HepG2 (cell line): Measurements from ENCODE around the gene EPO. TPM values are rescaled to one million over a fixed set of nuclear protein-coding genes. Genes with fewer than 3 reads are reported as not detected.

Experiments used
- ATAC-seq: fragments of 200-7000 bp; cut with Tn5 transposase; 3 replicates; pipeline ENCODE4 v1.9.1; 2020; ENCODE audit warnings: mild to moderate bottlenecking, moderate library complexity
- BruUV-seq: library from RNA; stranded (reverse); fragments of 400-500 nt; replicated peaks from 2 replicates; lab custom pipeline; 2021; lab: Mats Ljungman, UMichigan
- CTCF ChIA-PET: fragments of 300-600 bp; formaldehyde crosslinking; extraction: SDS; loops from one replicate; lab custom pipeline; 2021; ENCODE audit warnings: low total read pairs, inconsistent platforms, low intra/inter-chr PET ratio; lab: Yijun Ruan, JAX
- POLR2A ChIA-PET: fragments of 350-600 bp; sonication (Branson Sonifier 250); formaldehyde crosslinking; loops from one replicate; lab custom pipeline; 2020; ENCODE audit warnings: antibody characterized with exemption, inconsistent platforms; lab: Yijun Ruan, JAX
- DNase-seq: peaks from one replicate; pipeline ENCODE4 v3.0.0-alpha.2; 2015; ENCODE audit warnings: low spot score
- FAIRE-seq: peaks from 3 replicates; lab custom pipeline; 2011; peaks lifted over from hg19 to GRCh38; lab: Jason Lieb, UNC
- H2AFZ ChIP-seq: one replicate; pipeline ENCODE4 v1.6.1; 2011; ENCODE audit warnings: low read length, inconsistent platforms
- H3K27ac ChIP-seq: fragments of 300-600 bp; 3 replicates; pipeline ENCODE4 v1.8.0; 2011; ENCODE audit warnings: mixed run types, mild to moderate bottlenecking, mixed read lengths, low read length, inconsistent platforms; ENCODE audit not compliant: insufficient read depth; ENCODE audit errors: extremely low read length
- H3K27me3 ChIP-seq, 2 experiments: fragments of 200-600 bp in 1 of 2; 2 replicates in 1 of 2; 3 replicates in 1 of 2; pipeline versions ENCODE4 v1.6.0 to v1.8.0; 2011; ENCODE audit warnings: low read length in 2 of 2, mild to moderate bottlenecking in 2 of 2, moderate library complexity in 2 of 2, inconsistent platforms in 1 of 2; ENCODE audit not compliant: insufficient read depth in 2 of 2, control insufficient read depth in 1 of 2
- H3K36me3 ChIP-seq, 2 experiments: fragments of 200-600 bp in 1 of 2; replicated peaks in 1 of 2; 2 replicates in 1 of 2; 3 replicates in 1 of 2; pipeline versions ENCODE4 v1.5.1 to v1.8.0; 2011; ENCODE audit warnings: low read length in 2 of 2, inconsistent platforms in 1 of 2; ENCODE audit not compliant: insufficient read depth in 2 of 2, control insufficient read depth in 1 of 2
- H3K4me1 ChIP-seq: 2 replicates; pipeline ENCODE4 v1.5.1; 2012; ENCODE audit warnings: low read length, inconsistent platforms; ENCODE audit not compliant: insufficient read depth
- H3K4me2 ChIP-seq: 2 replicates; pipeline ENCODE4 v1.6.0; 2011; ENCODE audit warnings: low read depth, low read length, inconsistent platforms
- H3K4me3 ChIP-seq, 3 experiments: fragments of 200-600 bp in 1 of 3; sonication (generic), shearing (Covaris generic) in 1 of 3; replicated peaks in 1 of 3; 2 replicates each; pipeline ENCODE4 v1.5.1; 2011 to 2016; ENCODE audit warnings: low read length in 3 of 3, inconsistent platforms in 2 of 3, low read depth in 2 of 3, mild to moderate bottlenecking in 2 of 3, control low read depth in 1 of 3, mixed read lengths in 1 of 3; ENCODE audit not compliant: insufficient read depth in 1 of 3
- H3K79me2 ChIP-seq: one replicate; pipeline ENCODE4 v1.6.1; 2011; ENCODE audit warnings: low read length, inconsistent platforms; ENCODE audit not compliant: insufficient read depth
- H3K9ac ChIP-seq: 2 replicates; pipeline ENCODE4 v1.6.0; 2011; ENCODE audit warnings: mild to moderate bottlenecking, low read depth, low read length, inconsistent platforms; ENCODE audit not compliant: insufficient read depth
- H3K9me3 ChIP-seq: 2 replicates; pipeline ENCODE4 v1.5.1; 2012; ENCODE audit warnings: mild to moderate bottlenecking, low read length
- H4K20me1 ChIP-seq: 2 replicates; pipeline ENCODE4 v1.6.0; 2011; ENCODE audit warnings: inconsistent platforms, mild to moderate bottlenecking, low read length, moderate library complexity; ENCODE audit not compliant: insufficient read depth
- CAMTA2 ChIP-seq: sonication (generic); formaldehyde crosslinking; IDR thresholded peaks from 2 replicates; pipeline ENCODE4 v1.4.0; 2020; ENCODE audit warnings: mild to moderate bottlenecking, missing genetic modification reagents, borderline replicate concordance
- CENPT ChIP-seq: sonication (generic); formaldehyde crosslinking; IDR thresholded peaks from 2 replicates; pipeline ENCODE4 v1.8.0; 2022; ENCODE audit warnings: low read depth, mild to moderate bottlenecking, moderate library complexity, missing genetic modification reagents
- ERF ChIP-seq: IDR thresholded peaks from 2 replicates; pipeline ENCODE4 v1.6.1; 2018; ENCODE audit warnings: missing biosample characterization, missing genetic modification reagents
- RBFOX2 ChIP-seq: fragments of 200-400 bp; formaldehyde crosslinking; IDR thresholded peaks from 2 replicates; pipeline ENCODE4 v1.6.1; 2017; ENCODE audit warnings: low read depth, mild to moderate bottlenecking, low read length
- RBM39 ChIP-seq: fragments of 200-400 bp; formaldehyde crosslinking; IDR thresholded peaks from one replicate; pipeline ENCODE4 v1.6.1; 2018; ENCODE audit warnings: antibody characterized with exemption, mild to moderate bottlenecking, low read depth, low read length; ENCODE audit not compliant: poor library complexity, severe bottlenecking
- SATB2 ChIP-seq: sonication (generic); formaldehyde crosslinking; IDR thresholded peaks from 2 replicates; pipeline ENCODE4 v1.5.0; 2020; ENCODE audit warnings: missing genetic modification reagents
- SOX5 ChIP-seq: IDR thresholded peaks from 2 replicates; pipeline ENCODE4 v1.6.1; 2016; ENCODE audit warnings: borderline replicate concordance
- ZEB1 ChIP-seq: IDR thresholded peaks from 2 replicates; pipeline ENCODE4 v1.6.1; 2012; ENCODE audit warnings: mild to moderate bottlenecking, low read depth, inconsistent platforms; ENCODE audit not compliant: insufficient replicate concordance
- ZNF12 ChIP-seq: sonication (generic); formaldehyde crosslinking; IDR thresholded peaks from 2 replicates; pipeline ENCODE4 v1.5.0; 2020; ENCODE audit warnings: missing genetic modification reagents
- ZNF382 ChIP-seq: sonication (generic); formaldehyde crosslinking; IDR thresholded peaks from 2 replicates; pipeline ENCODE4 v1.5.0; 2020; ENCODE audit warnings: missing genetic modification reagents, mild to moderate bottlenecking, borderline replicate concordance
- ZNF615 ChIP-seq: sonication (generic); formaldehyde crosslinking; IDR thresholded peaks from 2 replicates; pipeline ENCODE4 v1.5.0; 2020; ENCODE audit warnings: mild to moderate bottlenecking, missing genetic modification reagents, borderline replicate concordance
- WGBS: methylation state at CpG from one replicate; pipeline ENCODE4 v1.1.6; 2017; ENCODE audit warnings: low lambda C conversion rate; 5-methylcytosine and 5-hydroxymethylcytosine counted together
- in situ Hi-C: cut with HindIII; loops from 2 replicates; pipeline ENCODE4 v1.10.0; 2017; ENCODE audit warnings: low pct_unique_long_range_greater_than_20kb; ENCODE audit not compliant: extremely low pct_ligation_motif_present
- intact Hi-C: fragments of 100-400 bp; cut with micrococcal nuclease; formaldehyde crosslinking; loops from one replicate; pipeline ENCODE4 v1.10.0; 2022; ENCODE audit not compliant: unreplicated experiment
- polyA plus RNA-seq, 8 experiments: library from polyadenylated mRNA; depleted of rRNA in 3 of 8; stranded (reverse) in 7 of 8; unstranded in 1 of 8; fragments of >200 nt; fragmentation: Illumina TruSeq in 4 of 8; extraction: Trizol in 4 of 8; gene quantifications; 2 replicates each; pipeline versions ENCODE4 v1.2.1 to v1.2.3, GENCODE V29; 2011 to 2016; ENCODE audit warnings: low read depth in 4 of 8, missing spikeins in 1 of 8, mixed read lengths in 1 of 8; ENCODE audit not compliant: insufficient read depth in 1 of 8
- total RNA-seq, 5 experiments: library from RNA; depleted of rRNA; stranded (reverse); fragments of >200 nt; fragmentation: Illumina TruSeq; extraction: Trizol; gene quantifications; 2 replicates each; pipeline ENCODE4 v1.2.3, GENCODE V29; 2016; ENCODE audit warnings: low read depth in 1 of 5
- TF ChIP-seq, protein P1 (sequence below): sonication (generic); formaldehyde crosslinking; IDR thresholded peaks from 2 replicates; pipeline ENCODE4; 2020; ENCODE audit warnings: missing genetic modification reagents, mild to moderate bottlenecking, borderline replicate concordance
- TF ChIP-seq, protein P2 (sequence below): sonication (generic); IDR thresholded peaks from 2 replicates; pipeline ENCODE4 v1.6.1; 2016; ENCODE audit warnings: low read depth, borderline replicate concordance
- TF ChIP-seq, protein P3 (sequence below): IDR thresholded peaks from 2 replicates; pipeline ENCODE4 v1.6.1; 2016

The EPO gene
- total and polyA plus RNA-seq, 2 of the 13 experiments (the other 11 are each of a cell fraction or from before 2014, with no cell fraction given), result 10.3 to 25.7 TPM

DNA sequence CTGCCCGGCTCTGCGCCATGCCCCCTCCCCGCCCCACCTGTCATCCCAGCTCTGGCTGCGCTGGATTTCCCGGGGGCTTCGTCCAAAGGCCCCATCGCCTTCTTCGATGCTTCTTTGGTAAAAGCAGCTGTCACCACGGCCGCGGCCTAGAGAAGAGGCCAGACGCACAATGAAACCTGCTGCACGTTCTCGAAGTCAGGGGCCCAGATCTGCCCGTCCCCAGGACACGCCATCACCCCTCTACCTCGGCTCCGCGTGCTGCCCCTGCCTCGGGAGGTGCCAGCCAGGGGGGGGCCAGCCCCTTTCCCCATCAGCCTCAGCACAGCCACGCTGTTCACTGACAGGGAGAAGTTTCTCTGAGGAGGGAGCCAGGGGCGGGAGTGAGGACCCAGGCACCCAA lies 33.0 kb upstream of the EPO start:
- in situ Hi-C loops, result no loop called here
- no peak for FAIRE-seq
- peaks cover 36% of the 10 kb centered on the region for H4K20me1 ChIP-seq

DNA sequence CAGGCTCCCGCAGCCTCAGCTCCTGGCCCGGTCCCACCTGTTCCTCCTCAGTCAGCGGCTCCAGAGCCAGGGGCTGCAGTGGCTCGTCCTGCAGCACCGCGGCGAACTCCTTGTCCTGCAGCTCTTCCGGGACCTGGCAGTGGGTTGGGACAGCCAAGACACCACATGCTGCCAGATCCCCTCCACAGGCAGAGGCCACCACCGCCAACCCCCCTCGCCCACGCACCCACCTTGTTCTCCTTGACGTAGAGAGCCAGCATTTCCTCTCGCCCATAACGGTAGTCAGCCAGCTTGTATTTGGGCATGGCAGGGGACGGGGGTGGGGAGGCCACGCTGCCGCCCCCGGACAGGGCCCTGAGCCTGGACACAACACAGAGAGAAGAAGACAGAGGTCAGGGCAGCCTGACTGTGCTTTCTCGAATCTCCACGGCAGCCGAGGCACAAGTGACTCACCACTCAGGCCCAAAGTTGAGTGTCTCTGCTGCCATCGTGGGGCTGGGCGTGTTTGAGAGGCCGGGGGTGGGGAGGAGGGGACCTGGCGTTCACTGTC lies 32.4 kb upstream of the EPO start:
- BruUV-seq, result no TSS peak
- H3K9ac ChIP-seq, result no peak overlapping the region
- no peak overlapping the region for H2AFZ ChIP-seq
- no peak overlapping the region for H3K4me2 ChIP-seq
- H3K9me3 ChIP-seq, result no peaks in the 10 kb centered on the region
- peaks cover 40 to 67% of the 10 kb centered on the region in 2 experiments for H3K36me3 ChIP-seq
- ChIA-PET CTCF (interaction anchor here (0.6 kb wide), 1 partner anchor 266 kb away, joined by 3 read pairs; no protein-coding TSS in a partner anchor), POLR2A (interaction anchor here (0.6 kb wide), 1 partner anchor 165 kb away, joined by 3 read pairs; the partner anchor contains the start of gene SLC12A9)
- H3K27me3 ChIP-seq, result no peaks in the 10 kb centered on the region
- no peak overlapping the region for H3K27ac ChIP-seq
- H3K79me2 ChIP-seq, result peaks cover 42% of the 10 kb centered on the region
- H3K4me1 ChIP-seq, result peaks cover 22% of the 10 kb centered on the region
- TF ChIP-seq, protein P1, sequence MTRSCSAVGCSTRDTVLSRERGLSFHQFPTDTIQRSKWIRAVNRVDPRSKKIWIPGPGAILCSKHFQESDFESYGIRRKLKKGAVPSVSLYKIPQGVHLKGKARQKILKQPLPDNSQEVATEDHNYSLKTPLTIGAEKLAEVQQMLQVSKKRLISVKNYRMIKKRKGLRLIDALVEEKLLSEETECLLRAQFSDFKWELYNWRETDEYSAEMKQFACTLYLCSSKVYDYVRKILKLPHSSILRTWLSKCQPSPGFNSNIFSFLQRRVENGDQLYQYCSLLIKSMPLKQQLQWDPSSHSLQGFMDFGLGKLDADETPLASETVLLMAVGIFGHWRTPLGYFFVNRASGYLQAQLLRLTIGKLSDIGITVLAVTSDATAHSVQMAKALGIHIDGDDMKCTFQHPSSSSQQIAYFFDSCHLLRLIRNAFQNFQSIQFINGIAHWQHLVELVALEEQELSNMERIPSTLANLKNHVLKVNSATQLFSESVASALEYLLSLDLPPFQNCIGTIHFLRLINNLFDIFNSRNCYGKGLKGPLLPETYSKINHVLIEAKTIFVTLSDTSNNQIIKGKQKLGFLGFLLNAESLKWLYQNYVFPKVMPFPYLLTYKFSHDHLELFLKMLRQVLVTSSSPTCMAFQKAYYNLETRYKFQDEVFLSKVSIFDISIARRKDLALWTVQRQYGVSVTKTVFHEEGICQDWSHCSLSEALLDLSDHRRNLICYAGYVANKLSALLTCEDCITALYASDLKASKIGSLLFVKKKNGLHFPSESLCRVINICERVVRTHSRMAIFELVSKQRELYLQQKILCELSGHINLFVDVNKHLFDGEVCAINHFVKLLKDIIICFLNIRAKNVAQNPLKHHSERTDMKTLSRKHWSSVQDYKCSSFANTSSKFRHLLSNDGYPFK (CRISPR knock-in tag), result no peak
- TF ChIP-seq, protein P2, sequence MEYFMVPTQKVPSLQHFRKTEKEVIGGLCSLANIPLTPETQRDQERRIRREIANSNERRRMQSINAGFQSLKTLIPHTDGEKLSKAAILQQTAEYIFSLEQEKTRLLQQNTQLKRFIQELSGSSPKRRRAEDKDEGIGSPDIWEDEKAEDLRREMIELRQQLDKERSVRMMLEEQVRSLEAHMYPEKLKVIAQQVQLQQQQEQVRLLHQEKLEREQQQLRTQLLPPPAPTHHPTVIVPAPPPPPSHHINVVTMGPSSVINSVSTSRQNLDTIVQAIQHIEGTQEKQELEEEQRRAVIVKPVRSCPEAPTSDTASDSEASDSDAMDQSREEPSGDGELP, result no peak
- TF ChIP-seq RBFOX2 (peak; percentile 43), CAMTA2 (no peak), ZNF382 (CRISPR knock-in tag) (no peak), ERF (no peak), ZNF12 (CRISPR knock-in tag) (no peak)
- H4K20me1 ChIP-seq, result peaks cover 40% of the 10 kb centered on the region
- in situ Hi-C loops (no loop called here), intact Hi-C loops (no loop called here)
- H3K4me3 ChIP-seq, result no peak overlapping the region
- WGBS, result 97% methylated on average over 11 of the region's 25 CpGs
- no peak for ATAC-seq
- FAIRE-seq, result no peak
- no peak for DNase-seq

More for the DNA sequence above, 33.0 kb upstream of the EPO start:
- Histone ChIP-seq H3K9ac (no peak overlapping the region), H3K4me3 (no peak overlapping the region), H2AFZ (no peak overlapping the region), H3K79me2 (peaks cover 36% of the 10 kb centered on the region), H3K4me1 (peaks cover 16% of the 10 kb centered on the region), H3K4me2 (no peak overlapping the region), H3K27ac (no peak overlapping the region), H3K36me3 (peaks cover 45 to 68% of the 10 kb centered on the region in 2 experiments), H3K27me3 (no peaks in the 10 kb centered on the region), H3K9me3 (no peaks in the 10 kb centered on the region)
- ChIA-PET POLR2A (interaction anchor here (0.6 kb wide), 1 partner anchor 165 kb away, joined by 3 read pairs; the partner anchor contains the start of gene SLC12A9), CTCF (interaction anchor here (0.6 kb wide), 1 partner anchor 265 kb away, joined by 3 read pairs; no protein-coding TSS in a partner anchor)
- no peak for DNase-seq
- ATAC-seq, result no peak
- WGBS, result 98% methylated on average over 16 of the region's 22 CpGs
- TF ChIP-seq ZNF615 (CRISPR knock-in tag), result no peak
- TF ChIP-seq, protein P3, sequence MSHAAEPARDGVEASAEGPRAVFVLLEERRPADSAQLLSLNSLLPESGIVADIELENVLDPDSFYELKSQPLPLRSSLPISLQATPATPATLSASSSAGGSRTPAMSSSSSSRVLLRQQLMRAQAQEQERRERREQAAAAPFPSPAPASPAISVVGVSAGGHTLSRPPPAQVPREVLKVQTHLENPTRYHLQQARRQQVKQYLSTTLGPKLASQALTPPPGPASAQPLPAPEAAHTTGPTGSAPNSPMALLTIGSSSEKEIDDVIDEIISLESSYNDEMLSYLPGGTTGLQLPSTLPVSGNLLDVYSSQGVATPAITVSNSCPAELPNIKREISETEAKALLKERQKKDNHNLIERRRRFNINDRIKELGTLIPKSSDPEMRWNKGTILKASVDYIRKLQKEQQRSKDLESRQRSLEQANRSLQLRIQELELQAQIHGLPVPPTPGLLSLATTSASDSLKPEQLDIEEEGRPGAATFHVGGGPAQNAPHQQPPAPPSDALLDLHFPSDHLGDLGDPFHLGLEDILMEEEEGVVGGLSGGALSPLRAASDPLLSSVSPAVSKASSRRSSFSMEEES (CRISPR knock-in tag), result no peak
- no peak for TF ChIP-seq ZEB1
- TF ChIP-seq RBM39, result peak; percentile 27
- TF ChIP-seq SOX5, result no peak
- no peak for TF ChIP-seq SATB2 (CRISPR knock-in tag)
- TF ChIP-seq RBFOX2, result peak; percentile 25; the same call in 1 of the 2 replicates
- TF ChIP-seq CENPT (CRISPR knock-in tag), result no peak
- intact Hi-C loops, result no loop called here
- no TSS peak for BruUV-seq
